Ovary (tissue), 9 donors: Measurements from ENCODE around the gene ATP10B. TPM values are rescaled to one million over a fixed set of nuclear protein-coding genes. Genes with fewer than 3 reads are reported as not detected.

Experiments used
- DNase-seq, 5 donors: peaks; one replicate each; pipeline ENCODE4 v3.0.0-alpha.2; 2019 to 2020
- H3K27ac ChIP-seq, 2 donors: fragments of 200-600 bp; one replicate each; pipeline versions ENCODE4 v1.5.1 to v1.8.0; 2019 to 2022
- H3K27me3 ChIP-seq: fragments of 200-600 bp; one replicate; pipeline ENCODE4 v1.8.0; 2022
- H3K36me3 ChIP-seq: fragments of 200-600 bp; sonication (generic); one replicate; pipeline ENCODE4 v1.5.1; 2019
- H3K4me1 ChIP-seq: one replicate; pipeline ENCODE4 v1.8.1; 2013; ENCODE audit warnings: mild to moderate bottlenecking, moderate library complexity; ENCODE audit not compliant: insufficient read depth
- H3K4me3 ChIP-seq: fragments of 200-600 bp; sonication (generic); one replicate; pipeline ENCODE4 v1.5.1; 2017
- H3K9me3 ChIP-seq, 2 donors: fragments of 200-600 bp in 1 of 2; sonication (generic) in 1 of 2; one replicate each; pipeline versions ENCODE4 v1.5.1 to v1.8.1; 2013 to 2019; ENCODE audit warnings: mild to moderate bottlenecking in 1 of 2, moderate library complexity in 1 of 2
- EP300 ChIP-seq: sonication (generic); formaldehyde crosslinking; IDR thresholded peaks from one replicate; pipeline ENCODE4 v1.6.1; 2017; ENCODE audit warnings: antibody characterized with exemption
- POLR2A ChIP-seq: fragments of 450-650 bp; IDR thresholded peaks from one replicate; pipeline ENCODE4 v1.6.1; 2017; ENCODE audit warnings: antibody characterized with exemption, mild to moderate bottlenecking, moderate library complexity
- whole genome bisulfite sequencing, 3 donors: extraction: QIAGEN DNeasy Blood & Tissue Kit in 1 of 3; methylation state at CpG; one replicate each; pipeline versions ENCODE4 v1.1.5 to v1.1.7; 2013 to 2017; 5-methylcytosine and 5-hydroxymethylcytosine counted together
- intact Hi-C, 4 donors: fragments of 100-400 bp; cut with DNase I; formaldehyde crosslinking; loops; one replicate each; pipeline versions ENCODE4 v1.11.0 to v1.15.1; 2022 to 2023
- polyA plus RNA-seq, 2 donors: library from polyadenylated mRNA; stranded (reverse); fragments of 200-250 nt in 1 of 2; fragments of 350-450 nt in 1 of 2; fragmentation: Illumina TruSeq in 1 of 2; extraction: RNeasy Lipid Tissue Mini Kit (QIAGEN cat#74804) in 1 of 2; gene quantifications; one replicate each; pipeline ENCODE4 v1.2.3, GENCODE V29; 2013 to 2014
- total RNA-seq, 7 donors: library from RNA; depleted of rRNA in 2 of 7; stranded (reverse); fragments of >200 nt in 2 of 7; fragmentation: NEBNext Ultra II Directional in 3 of 7; extraction: Animal tissue kit (Norgen Biotek cat#: 25700) in 3 of 7; gene quantifications; one replicate each; pipeline versions ENCODE4 v1.1.0 to v1.2.4, GENCODE V29; 2016 to 2023
- TF ChIP-seq, protein P1 (sequence below), 3 donors: fragments of 450-650 bp in 2 of 3; fragments of 200-600 bp in 1 of 3; IDR thresholded peaks; one replicate each; pipeline versions ENCODE4 v1.5.1 to v1.8.0; 2016 to 2022; ENCODE audit warnings: antibody characterized with exemption in 3 of 3, mild to moderate bottlenecking in 1 of 3
- donor health status: DM: no; HTN: no; CAD: no; lungs with moderate emphysema.
- donor health status: DM: no; HTN: no; CAD: no.
- donor health status: Bipolar disorder and iron deficiency.
- donor health status: DM: yes; HTN: yes; CAD: no.
- donor health status: DM: no; HTN: no; CAD: no.
- donor health status: DM: yes; HTN: yes; CAD: no.

Gene ATP10B
- total and polyA plus RNA-seq, 9 donors = 0.02 to 19.1 (median 0.34) TPM; not detected in 1

GRCh38 chr5:160747987-160748386 is 104.0 kb downstream of the ATP10B start:
- WGBS, 3 donors = 58 to 71% (median 61%) methylated on average over 10 of the region's 10 CpGs
- no peaks in the 10 kb centered on the region for H3K36me3 ChIP-seq
- no peaks in the 10 kb centered on the region for H3K9me3 ChIP-seq
- no peak for DNase-seq
- no peak overlapping the region for H3K4me3 ChIP-seq
- H3K4me1 ChIP-seq = no peaks in the 10 kb centered on the region
- intact Hi-C loops = no loop called here
- no peak overlapping the region for H3K27ac ChIP-seq
- no peak for TF ChIP-seq POLR2A
- TF ChIP-seq EP300 = no peak
- TF ChIP-seq, protein P1, sequence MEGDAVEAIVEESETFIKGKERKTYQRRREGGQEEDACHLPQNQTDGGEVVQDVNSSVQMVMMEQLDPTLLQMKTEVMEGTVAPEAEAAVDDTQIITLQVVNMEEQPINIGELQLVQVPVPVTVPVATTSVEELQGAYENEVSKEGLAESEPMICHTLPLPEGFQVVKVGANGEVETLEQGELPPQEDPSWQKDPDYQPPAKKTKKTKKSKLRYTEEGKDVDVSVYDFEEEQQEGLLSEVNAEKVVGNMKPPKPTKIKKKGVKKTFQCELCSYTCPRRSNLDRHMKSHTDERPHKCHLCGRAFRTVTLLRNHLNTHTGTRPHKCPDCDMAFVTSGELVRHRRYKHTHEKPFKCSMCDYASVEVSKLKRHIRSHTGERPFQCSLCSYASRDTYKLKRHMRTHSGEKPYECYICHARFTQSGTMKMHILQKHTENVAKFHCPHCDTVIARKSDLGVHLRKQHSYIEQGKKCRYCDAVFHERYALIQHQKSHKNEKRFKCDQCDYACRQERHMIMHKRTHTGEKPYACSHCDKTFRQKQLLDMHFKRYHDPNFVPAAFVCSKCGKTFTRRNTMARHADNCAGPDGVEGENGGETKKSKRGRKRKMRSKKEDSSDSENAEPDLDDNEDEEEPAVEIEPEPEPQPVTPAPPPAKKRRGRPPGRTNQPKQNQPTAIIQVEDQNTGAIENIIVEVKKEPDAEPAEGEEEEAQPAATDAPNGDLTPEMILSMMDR (IDR thresholded peaks at IDR 0.05) = no peak
- no peaks in the 10 kb centered on the region for H3K27me3 ChIP-seq

DNA sequence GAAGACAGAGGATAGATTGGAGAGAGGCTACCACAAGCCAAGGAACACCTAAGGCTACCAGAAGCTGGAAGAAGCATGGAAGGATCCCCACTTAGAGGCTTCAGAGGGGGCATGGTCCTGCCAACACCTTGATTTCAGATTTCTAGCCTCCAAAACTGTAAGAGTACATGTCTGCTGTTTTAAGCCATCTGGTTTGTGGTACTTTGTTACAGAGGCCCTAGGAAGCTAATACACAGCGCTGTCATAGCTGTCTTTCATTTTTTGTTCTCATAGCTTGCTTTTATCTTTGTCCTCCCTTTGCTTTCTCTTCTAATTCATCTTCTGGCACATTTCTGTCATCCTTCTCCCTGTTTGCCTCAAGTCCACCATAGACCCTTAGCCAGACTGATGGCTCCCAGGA is 104.5 kb downstream of the ATP10B start:
- Histone ChIP-seq H3K36me3 (no peaks in the 10 kb centered on the region), H3K9me3 (no peaks in the 10 kb centered on the region), H3K27me3 (no peaks in the 10 kb centered on the region), H3K4me1 (no peaks in the 10 kb centered on the region), H3K27ac (no peak overlapping the region), H3K4me3 (no peak overlapping the region)
- 88 to 90% (median 89%) methylated on average over 1 of the region's 1 CpG for WGBS, 3 donors
- intact Hi-C loops = no loop called here
- DNase-seq = no peak
- TF ChIP-seq, protein P1 (IDR thresholded peaks at IDR 0.05) = no peak
- TF ChIP-seq EP300 (no peak), POLR2A (no peak)

DNA sequence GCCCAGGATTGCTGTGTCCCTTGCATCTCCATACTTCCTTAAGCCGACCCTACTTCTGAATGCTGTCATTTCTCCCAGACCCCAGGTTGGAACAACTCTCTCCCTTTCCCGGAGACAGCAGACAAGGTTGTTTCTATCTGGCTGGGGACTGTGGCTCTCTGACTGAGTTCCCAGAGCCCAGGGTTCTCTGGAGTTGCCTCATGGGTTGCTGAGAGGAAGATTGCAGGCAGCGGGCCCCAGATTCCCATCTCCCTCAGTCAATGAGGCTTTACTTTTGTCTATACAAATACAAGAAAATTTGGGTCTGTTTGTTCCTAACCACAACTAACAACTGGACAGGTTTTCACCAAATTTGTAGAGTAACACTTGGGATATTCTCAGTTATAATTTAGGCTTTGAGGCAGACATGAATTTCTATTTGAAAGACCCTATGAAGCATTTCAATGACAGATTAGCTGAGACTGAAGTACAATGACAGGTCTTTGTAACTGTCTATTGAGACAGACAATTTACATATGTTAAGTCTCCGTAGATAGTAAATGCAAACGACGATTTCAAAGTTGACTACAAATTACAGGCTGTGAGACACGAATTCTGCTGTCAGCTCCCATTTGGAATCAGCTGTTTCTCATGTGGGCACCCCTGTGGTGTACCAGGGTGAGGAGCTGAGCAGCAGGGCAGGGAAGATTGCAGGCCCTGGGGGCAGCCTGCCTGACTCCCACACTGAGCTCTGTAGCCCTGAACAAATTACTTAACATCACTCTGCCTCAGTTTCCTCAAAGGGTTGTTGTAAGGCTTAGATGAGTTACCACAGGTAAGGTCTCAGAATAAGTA is 107.5 kb downstream of the ATP10B start:
- Histone ChIP-seq H3K36me3 (no peaks in the 10 kb centered on the region), H3K4me1 (no peaks in the 10 kb centered on the region), H3K9me3 (no peaks in the 10 kb centered on the region), H3K27me3 (no peaks in the 10 kb centered on the region), H3K27ac (no peak overlapping the region), H3K4me3 (no peak overlapping the region)
- no peak for DNase-seq
- intact Hi-C loops = no loop called here
- WGBS, 3 donors = 61 to 67% (median 62%) methylated on average over 7 of the region's 7 CpGs
- TF ChIP-seq, protein P1 (IDR thresholded peaks at IDR 0.05) = no peak
- TF ChIP-seq EP300 (no peak), POLR2A (no peak)

GRCh38 chr5:160743027-160743426 is 109.0 kb downstream of the ATP10B start:
- no peaks in the 10 kb centered on the region for H3K4me1 ChIP-seq
- no peak overlapping the region for H3K4me3 ChIP-seq
- no peaks in the 10 kb centered on the region for H3K9me3 ChIP-seq
- H3K27ac ChIP-seq = no peak overlapping the region
- WGBS, 3 donors = 62 to 70% (median 69%) methylated on average over 3 of the region's 3 CpGs
- intact Hi-C loops = no loop called here
- TF ChIP-seq, protein P1 (IDR thresholded peaks at IDR 0.05) = no peak
- TF ChIP-seq POLR2A = no peak
- no peak for TF ChIP-seq EP300
- no peaks in the 10 kb centered on the region for H3K36me3 ChIP-seq
- no peak for DNase-seq
- H3K27me3 ChIP-seq = no peaks in the 10 kb centered on the region
